AG09309 (cell line): ENCODE results near the gene COL24A1.

Experiments used
- DNase-seq: peaks from one replicate; pipeline ENCODE4 v3.0.0-alpha.2; 2010; ENCODE audit warnings: low read depth
- H3K4me3 ChIP-seq: 2 replicates; pipeline ENCODE4 v1.5.1; 2011; ENCODE audit warnings: mild to moderate bottlenecking, low read depth, low read length, moderate library complexity; ENCODE audit not compliant: control insufficient read depth
- CTCF ChIP-seq: IDR thresholded peaks from 2 replicates; pipeline ENCODE4 v1.5.1; 2011; ENCODE audit warnings: mild to moderate bottlenecking, low read depth, low read length, inconsistent platforms; ENCODE audit not compliant: insufficient read depth, control insufficient read depth; ENCODE audit errors: missing control alignments

The COL24A1 gene

GRCh38 chr1:86176226-86176625, 19.7 kb upstream of the COL24A1 start:
- no peak for DNase-seq
- TF ChIP-seq CTCF = no peak
- H3K4me3 ChIP-seq = no peak overlapping the region

- no peak for TF ChIP-seq CTCF
- no peak overlapping the region for H3K4me3 ChIP-seq
- DNase-seq = no peak
Observed at GRCh38 chr1:86175756-86176155, 19.2 kb upstream of the COL24A1 start.

GRCh38 chr1:86169625-86170024, 13.1 kb upstream of the COL24A1 start:
- no peak overlapping the region for H3K4me3 ChIP-seq
- TF ChIP-seq CTCF = peak; percentile 45
- DNase-seq = no peak

GRCh38 chr1:86159800-86160199, 3.2 kb upstream of the COL24A1 start:
- no peak for TF ChIP-seq CTCF
- no peak for DNase-seq
- no peak overlapping the region for H3K4me3 ChIP-seq

GRCh38 chr1:86155807-86156565, 586 bp downstream of the COL24A1 start:
- no peak for TF ChIP-seq CTCF
- no peak for DNase-seq
- peak overlapping the region; percentile 46 for H3K4me3 ChIP-seq

- H3K4me3 ChIP-seq = peak overlapping the region; percentile 46
- no peak for DNase-seq
- TF ChIP-seq CTCF = no peak
Observed at GRCh38 chr1:86155051-86155806, 1.3 kb downstream of the COL24A1 start.
